ENCODE data around the gene CDH20. TPM values are rescaled to one million over a fixed set of nuclear protein-coding genes. Genes with fewer than 3 reads are reported as not detected.

Gene CDH20
- polyA plus RNA-seq, 1 donor (not counting 4 experiments of a cell fraction or from before 2014, with no cell fraction given) = not detected

DNA sequence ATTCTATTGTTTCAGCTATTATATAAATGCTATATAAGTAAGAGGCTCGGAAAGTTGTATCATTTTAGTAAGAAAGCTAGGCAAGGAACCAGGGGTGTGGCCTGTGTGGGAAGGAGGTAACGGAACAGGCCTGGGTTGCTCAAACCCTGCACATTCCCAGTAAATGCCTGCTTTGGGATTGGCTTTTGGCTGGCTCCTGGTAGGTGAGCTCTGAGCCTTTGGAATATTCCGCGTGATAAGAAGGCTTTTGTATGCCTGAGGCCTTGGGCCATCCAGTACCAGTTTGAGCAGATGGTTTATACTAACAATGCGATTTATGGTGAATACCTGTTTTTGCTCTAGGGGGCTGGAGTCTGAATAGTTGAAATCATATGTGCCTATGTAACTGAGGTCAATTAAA lies 42.6 kb upstream of the CDH20 start:
- no peaks in the 10 kb centered on the region for H3K79me2 ChIP-seq (ENCODE audit: control insufficient read depth, insufficient read depth, low read length)
- no peak for TF ChIP-seq EZH2 (IDR thresholded peaks at IDR 0.05; ENCODE audit: low read length)
- TF ChIP-seq, protein P1, sequence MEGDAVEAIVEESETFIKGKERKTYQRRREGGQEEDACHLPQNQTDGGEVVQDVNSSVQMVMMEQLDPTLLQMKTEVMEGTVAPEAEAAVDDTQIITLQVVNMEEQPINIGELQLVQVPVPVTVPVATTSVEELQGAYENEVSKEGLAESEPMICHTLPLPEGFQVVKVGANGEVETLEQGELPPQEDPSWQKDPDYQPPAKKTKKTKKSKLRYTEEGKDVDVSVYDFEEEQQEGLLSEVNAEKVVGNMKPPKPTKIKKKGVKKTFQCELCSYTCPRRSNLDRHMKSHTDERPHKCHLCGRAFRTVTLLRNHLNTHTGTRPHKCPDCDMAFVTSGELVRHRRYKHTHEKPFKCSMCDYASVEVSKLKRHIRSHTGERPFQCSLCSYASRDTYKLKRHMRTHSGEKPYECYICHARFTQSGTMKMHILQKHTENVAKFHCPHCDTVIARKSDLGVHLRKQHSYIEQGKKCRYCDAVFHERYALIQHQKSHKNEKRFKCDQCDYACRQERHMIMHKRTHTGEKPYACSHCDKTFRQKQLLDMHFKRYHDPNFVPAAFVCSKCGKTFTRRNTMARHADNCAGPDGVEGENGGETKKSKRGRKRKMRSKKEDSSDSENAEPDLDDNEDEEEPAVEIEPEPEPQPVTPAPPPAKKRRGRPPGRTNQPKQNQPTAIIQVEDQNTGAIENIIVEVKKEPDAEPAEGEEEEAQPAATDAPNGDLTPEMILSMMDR (optimal IDR thresholded peaks at IDR 0.05 in 1 of 3, IDR thresholded peaks at IDR 0.05 in 1 of 3, conservative IDR thresholded peaks at IDR 0.05 in 1 of 3; ENCODE audit: extremely low read depth in 1 of 3, insufficient read depth in 2 of 3, low read length in 3 of 3) = no peak
- no peaks in the 10 kb centered on the region for H3K36me3 ChIP-seq (ENCODE audit: control insufficient read depth in 2 of 2, extremely low read depth in 1 of 2, insufficient read depth in 2 of 2, low read length in 2 of 2)
- no peak overlapping the region for H3K4me3 ChIP-seq (ENCODE audit: control insufficient read depth in 2 of 3, extremely low read depth in 1 of 3, insufficient read depth in 2 of 3, low read depth in 1 of 3, low read length in 3 of 3)
- no peak for DNase-seq (ENCODE audit: low read depth, low spot score)
- H2AFZ ChIP-seq (ENCODE audit: control insufficient read depth, low read length) = no peak overlapping the region
- no peaks in the 10 kb centered on the region for H4K20me1 ChIP-seq (ENCODE audit: control insufficient read depth, extremely low read depth, insufficient read depth, low read length)
- H3K27me3 ChIP-seq (ENCODE audit: control insufficient read depth, extremely low read depth, insufficient read depth, low read length) = no peaks in the 10 kb centered on the region
- dilution Hi-C loops (cut with MboI; ENCODE audit: extremely low pct_ligation_motif_present, low sequenced_read_pairs) = no loop called here
- no peak overlapping the region for H3K9ac ChIP-seq (ENCODE audit: control insufficient read depth, extremely low read depth, insufficient read depth, low read length)
- H3K27ac ChIP-seq (ENCODE audit: control insufficient read depth, insufficient read depth, low read length) = no peak overlapping the region
- no peaks in the 10 kb centered on the region for H3K9me1 ChIP-seq (ENCODE audit: control insufficient read depth, extremely low read depth, insufficient read depth, low read length)
- FAIRE-seq = no peak
- peaks cover 6% of the 10 kb centered on the region for H3K4me1 ChIP-seq (ENCODE audit: control insufficient read depth, extremely low read depth, insufficient read depth, low read length)
- no peaks in the 10 kb centered on the region for H3K9me3 ChIP-seq (ENCODE audit: control insufficient read depth, low read depth, low read length)
- H3K4me2 ChIP-seq (ENCODE audit: control insufficient read depth, extremely low read depth, insufficient read depth, low read depth, low read length) = no peak overlapping the region

DNA sequence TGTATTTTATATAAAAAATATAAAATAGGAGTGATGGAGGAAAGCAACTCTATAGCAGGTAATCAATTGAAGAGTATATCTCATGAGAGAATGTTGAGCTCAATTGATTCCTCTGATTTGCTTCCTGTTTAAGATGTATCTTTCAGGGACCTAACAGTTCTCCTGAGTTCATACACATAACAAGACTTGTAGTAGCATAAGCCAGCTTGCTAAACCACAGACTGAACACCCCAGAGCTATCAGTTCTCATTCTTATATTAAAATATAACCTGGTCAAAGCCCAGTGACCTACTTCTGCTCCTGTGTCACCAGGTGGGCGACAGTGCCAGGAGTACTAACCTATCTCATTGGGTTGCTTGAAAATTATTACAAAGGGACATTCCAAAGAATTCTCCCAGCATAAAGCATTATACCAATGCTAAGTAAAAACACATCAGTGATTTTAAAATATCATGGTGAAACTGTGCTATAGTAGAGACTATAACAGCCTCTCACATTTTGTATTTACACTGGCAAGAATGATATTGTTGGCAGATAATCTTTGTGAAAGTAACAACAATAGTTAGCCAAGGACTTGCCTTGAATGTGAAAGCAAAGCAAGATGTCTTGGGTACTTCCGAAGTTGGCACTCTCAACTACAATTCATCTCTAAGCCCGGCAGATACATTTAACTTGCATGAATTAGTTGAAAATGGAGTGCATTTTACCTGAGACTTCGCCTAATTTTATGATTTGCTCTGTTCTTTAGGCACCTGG lies 40.8 kb upstream of the CDH20 start:
- no peak for FAIRE-seq
- Histone ChIP-seq H3K9ac (ENCODE audit: control insufficient read depth, extremely low read depth, insufficient read depth, low read length) (no peak overlapping the region), H3K79me2 (ENCODE audit: control insufficient read depth, insufficient read depth, low read length) (no peaks in the 10 kb centered on the region), H3K36me3 (ENCODE audit: control insufficient read depth in 2 of 2, extremely low read depth in 1 of 2, insufficient read depth in 2 of 2, low read length in 2 of 2) (no peaks in the 10 kb centered on the region), H4K20me1 (ENCODE audit: control insufficient read depth, extremely low read depth, insufficient read depth, low read length) (no peaks in the 10 kb centered on the region), H3K9me3 (ENCODE audit: control insufficient read depth, low read depth, low read length) (no peaks in the 10 kb centered on the region), H2AFZ (ENCODE audit: control insufficient read depth, low read length) (no peak overlapping the region), H3K4me1 (ENCODE audit: control insufficient read depth, extremely low read depth, insufficient read depth, low read length) (peaks cover under 1% of the 10 kb centered on the region), H3K27me3 (ENCODE audit: control insufficient read depth, extremely low read depth, insufficient read depth, low read length) (no peaks in the 10 kb centered on the region), H3K4me3 (ENCODE audit: control insufficient read depth in 2 of 3, extremely low read depth in 1 of 3, insufficient read depth in 2 of 3, low read depth in 1 of 3, low read length in 3 of 3) (no peak overlapping the region), H3K4me2 (ENCODE audit: control insufficient read depth, extremely low read depth, insufficient read depth, low read depth, low read length) (no peak overlapping the region), H3K9me1 (ENCODE audit: control insufficient read depth, extremely low read depth, insufficient read depth, low read length) (no peaks in the 10 kb centered on the region), H3K27ac (ENCODE audit: control insufficient read depth, insufficient read depth, low read length) (no peak overlapping the region)
- dilution Hi-C loops (cut with MboI; ENCODE audit: extremely low pct_ligation_motif_present, low sequenced_read_pairs) = no loop called here
- no peak for DNase-seq (ENCODE audit: low read depth, low spot score)
- no peak for TF ChIP-seq EZH2 (IDR thresholded peaks at IDR 0.05; ENCODE audit: low read length)
- TF ChIP-seq, protein P1 (optimal IDR thresholded peaks at IDR 0.05 in 1 of 3, IDR thresholded peaks at IDR 0.05 in 1 of 3, conservative IDR thresholded peaks at IDR 0.05 in 1 of 3; ENCODE audit: extremely low read depth in 1 of 3, insufficient read depth in 2 of 3, low read length in 3 of 3) = no peak
